HCT116 (cell line): ENCODE measurements around the gene RYR2. TPM values are rescaled to one million over a fixed set of nuclear protein-coding genes. Genes with fewer than 3 reads are reported as not detected.

ENCODE experiments used
- ATAC-seq: fragments of 200-7000 bp; cut with Tn5 transposase; 2 replicates; pipeline ENCODE4 v1.9.1; 2020; ENCODE audit warnings: mild to moderate bottlenecking, moderate library complexity
- BruUV-seq: library from RNA; stranded (reverse); fragments of 400-500 nt; replicated peaks from 2 replicates; lab custom pipeline; 2021; lab: Mats Ljungman, UMichigan
- CTCF ChIA-PET: fragments of 300-600 bp; sonication (Branson Sonifier 250); formaldehyde crosslinking; loops from one replicate; lab custom pipeline; 2021; ENCODE audit warnings: antibody characterized with exemption; lab: Charles Lee
- POLR2A ChIA-PET: fragments of 300-600, 350-600 bp; sonication (Branson Sonifier 250); formaldehyde crosslinking; loops from one replicate; lab custom pipeline; 2021; ENCODE audit warnings: antibody characterized with exemption; lab: Charles Lee
- RAD21 ChIA-PET, 2 experiments: fragments of 300-600 bp; sonication (Branson Sonifier 250); formaldehyde crosslinking; loops; one replicate each; lab custom pipeline; 2023; ENCODE audit warnings: low total read pairs in 2 of 2; ENCODE audit not compliant: uncharacterized antibody in 2 of 2, unreplicated experiment in 2 of 2, low non-redundant PET in 1 of 2; lab: Charles Lee
- DNase-seq: peaks from one replicate; pipeline ENCODE4 v3.0.0-alpha.2; 2010; ENCODE audit warnings: low read depth, low spot score
- H2AFZ ChIP-seq: fragments of 200-600 bp; shearing (Covaris generic), sonication (generic); 2 replicates; pipeline ENCODE4 v1.6.1; 2017; ENCODE audit warnings: low read depth, mixed run types, mixed read lengths, antibody characterized with exemption, low read length; ENCODE audit not compliant: poor library complexity, severe bottlenecking
- H3K27ac ChIP-seq: 2 replicates; pipeline ENCODE4 v1.5.1; 2012; ENCODE audit warnings: low read depth, low read length
- H3K27me3 ChIP-seq: fragments of 200-600 bp; sonication (generic); 2 replicates; pipeline ENCODE4 v1.6.1; 2016; ENCODE audit warnings: mixed run types, low read length, mixed read lengths; ENCODE audit not compliant: insufficient read depth
- H3K36me3 ChIP-seq, 2 experiments: fragments of 200-500 bp in 1 of 2; fragments of 200-600 bp in 1 of 2; sonication (Bioruptor generic) in 1 of 2; sonication (generic) in 1 of 2; 2 replicates each; pipeline versions ENCODE4 v1.5.1 to v1.6.1; 2014 to 2016; ENCODE audit warnings: low read length in 2 of 2, inconsistent platforms in 1 of 2, mixed read lengths in 1 of 2, mixed run types in 1 of 2; ENCODE audit not compliant: insufficient read depth in 2 of 2, control insufficient read depth in 1 of 2
- H3K4me1 ChIP-seq, 2 experiments: fragments of 200-600 bp in 1 of 2; sonication (generic) in 1 of 2; 2 replicates each; pipeline versions ENCODE4 v1.5.1 to v1.6.1; 2012 to 2017; ENCODE audit warnings: low read length in 2 of 2, inconsistent platforms in 1 of 2, mild to moderate bottlenecking in 1 of 2, mixed read lengths in 1 of 2, mixed run types in 1 of 2, moderate library complexity in 1 of 2; ENCODE audit not compliant: insufficient read depth in 2 of 2, control insufficient read depth in 1 of 2
- H3K4me2 ChIP-seq: fragments of 200-600 bp; sonication (generic); 2 replicates; pipeline ENCODE4 v1.6.1; 2017; ENCODE audit warnings: mixed run types, low read length, mixed read lengths
- H3K4me3 ChIP-seq, 2 experiments: fragments of 200-600 bp in 1 of 2; sonication (generic) in 1 of 2; replicated peaks in 1 of 2; 2 replicates each; pipeline ENCODE4 v1.5.1; 2011 to 2016; ENCODE audit warnings: low read length in 2 of 2, control low read depth in 1 of 2, low read depth in 1 of 2, mild to moderate bottlenecking in 1 of 2, mixed read lengths in 1 of 2, mixed run types in 1 of 2
- H3K79me2 ChIP-seq: fragments of 200-600 bp; sonication (generic); 2 replicates; pipeline ENCODE4 v1.6.1; 2017; ENCODE audit warnings: mild to moderate bottlenecking, mixed run types, low read length, moderate library complexity, mixed read lengths; ENCODE audit not compliant: insufficient read depth
- H3K9ac ChIP-seq: fragments of 200-600 bp; sonication (generic); 2 replicates; pipeline ENCODE4 v1.6.1; 2016; ENCODE audit warnings: low read length, mixed read lengths
- H3K9me2 ChIP-seq: fragments of 200-600 bp; sonication (generic), shearing (Covaris generic); 2 replicates; pipeline ENCODE4 v1.6.1; 2017; ENCODE audit warnings: mixed run types, mild to moderate bottlenecking, moderate library complexity; ENCODE audit not compliant: insufficient read depth
- H3K9me3 ChIP-seq, 2 experiments: fragments of 200-500 bp in 1 of 2; fragments of 200-600 bp in 1 of 2; sonication (Bioruptor generic) in 1 of 2; sonication (generic) in 1 of 2; 2 replicates each; pipeline ENCODE4 v1.6.1; 2014 to 2017; ENCODE audit warnings: low read length in 2 of 2, mixed read lengths in 2 of 2, inconsistent platforms in 1 of 2, low read depth in 1 of 2, mild to moderate bottlenecking in 1 of 2, mixed run types in 1 of 2, moderate library complexity in 1 of 2; ENCODE audit not compliant: control insufficient read depth in 1 of 2, insufficient read depth in 1 of 2
- H4K20me1 ChIP-seq: fragments of 200-600 bp; sonication (generic), shearing (Covaris generic); 2 replicates; pipeline ENCODE4 v1.6.1; 2017; ENCODE audit warnings: mixed run types, mild to moderate bottlenecking, moderate library complexity; ENCODE audit not compliant: insufficient read depth
- CBX3 ChIP-seq: IDR thresholded peaks from 2 replicates; pipeline ENCODE4 v1.6.1; 2012; ENCODE audit warnings: low read depth
- CEBPB ChIP-seq: IDR thresholded peaks from 2 replicates; pipeline ENCODE4 v1.6.1; 2012; ENCODE audit warnings: low read depth
- CTCF ChIP-seq, 3 experiments: fragments of 200-600 bp in 1 of 3; sonication (generic) in 1 of 3; IDR thresholded peaks in 2 of 3; conservative IDR thresholded peaks in 1 of 3; 2 replicates each; pipeline ENCODE4 v1.5.1; 2012 to 2017; ENCODE audit warnings: low read depth in 2 of 3, low read length in 2 of 3, antibody characterized with exemption in 1 of 3, borderline replicate concordance in 1 of 3, control low read depth in 1 of 3, mild to moderate bottlenecking in 1 of 3, mixed read lengths in 1 of 3, mixed run types in 1 of 3, moderate library complexity in 1 of 3; ENCODE audit not compliant: insufficient read depth in 1 of 3
- ELF1 ChIP-seq: IDR thresholded peaks from 2 replicates; pipeline ENCODE4 v1.6.1; 2012; ENCODE audit warnings: low read depth, borderline replicate concordance
- EZH2 ChIP-seq: fragments of 200-600 bp; sonication (generic); IDR thresholded peaks from 2 replicates; pipeline ENCODE4 v1.6.1; 2017; ENCODE audit warnings: antibody characterized with exemption, mixed run types
- EZH2phosphoT487 ChIP-seq: fragments of 200-600 bp; IDR thresholded peaks from 2 replicates; pipeline ENCODE4 v1.6.1; 2018; ENCODE audit warnings: antibody characterized with exemption, borderline replicate concordance
- FOSL1 ChIP-seq: IDR thresholded peaks from 2 replicates; pipeline ENCODE4 v1.6.1; 2012; ENCODE audit warnings: low read depth
- MAX ChIP-seq: IDR thresholded peaks from 2 replicates; pipeline ENCODE4 v1.6.1; 2012
- POLR2A ChIP-seq: IDR thresholded peaks from 2 replicates; pipeline ENCODE4 v1.7.0; 2011; ENCODE audit warnings: borderline replicate concordance; ENCODE audit not compliant: insufficient read depth, insufficient read length; ENCODE audit errors: extremely low read depth
- POLR2AphosphoS5 ChIP-seq: IDR thresholded peaks from 2 replicates; pipeline ENCODE4 v1.6.1; 2011; ENCODE audit warnings: mild to moderate bottlenecking, low read depth, low read length, moderate library complexity
- RAD21 ChIP-seq: IDR thresholded peaks from 2 replicates; pipeline ENCODE4 v1.6.1; 2012; ENCODE audit warnings: low read depth, mild to moderate bottlenecking
- REST ChIP-seq: IDR thresholded peaks from 2 replicates; pipeline ENCODE4 v1.6.1; 2012; ENCODE audit warnings: low read depth
- SRF ChIP-seq: IDR thresholded peaks from 2 replicates; pipeline ENCODE4 v1.6.1; 2012; ENCODE audit warnings: low read depth
- TCF7L2 ChIP-seq: IDR thresholded peaks from 2 replicates; pipeline ENCODE4 v1.7.0; 2011; ENCODE audit warnings: borderline replicate concordance, inconsistent platforms; ENCODE audit not compliant: insufficient read depth, insufficient read length; ENCODE audit errors: extremely low read depth
- YY1 ChIP-seq: IDR thresholded peaks from 2 replicates; pipeline ENCODE4 v1.6.1; 2011; ENCODE audit warnings: low read length, low read depth, moderate library complexity, mild to moderate bottlenecking; ENCODE audit not compliant: insufficient replicate concordance; ENCODE audit errors: extremely low read depth
- ZFX ChIP-seq: fragments of 450-650 bp; IDR thresholded peaks from 2 replicates; pipeline ENCODE4 v1.6.1; 2017
- intact Hi-C: fragments of 100-400 bp; cut with micrococcal nuclease; formaldehyde crosslinking; loops from 2 replicates; pipeline ENCODE4 v1.10.0; 2022
- total RNA-seq: library from RNA; stranded (reverse); gene quantifications from one replicate; pipeline ENCODE4 v1.2.1, GENCODE V29; 2021; ENCODE audit not compliant: unreplicated experiment

The RYR2 gene
- total RNA-seq, 1 experiment from 2014 or later = 0.02 TPM

- no peak for TF ChIP-seq CTCF (IDR thresholded peaks at IDR 0.05 in 2 of 3, conservative IDR thresholded peaks at IDR 0.05 in 1 of 3; ENCODE audit: borderline replicate concordance in 1 of 3, insufficient read depth in 1 of 3, low read depth in 2 of 3, low read length in 2 of 3)
- no peak for TF ChIP-seq MAX
- no peak for TF ChIP-seq CBX3
- no peak for TF ChIP-seq EZH2phosphoT487
- TF ChIP-seq FOSL1 = no peak
- no peak for TF ChIP-seq RAD21
- TF ChIP-seq YY1 = no peak
- no peak for TF ChIP-seq ELF1
- TF ChIP-seq POLR2A = no peak
- no peak for TF ChIP-seq EZH2
Observed at GRCh38 chr1:237553078-237553477, 511.1 kb downstream of the RYR2 start (continued).

- no TSS peak for BruUV-seq
- POLR2A ChIA-PET = no interaction called here
- H3K9me3 ChIP-seq = no peaks in the 10 kb centered on the region; a peak in 1 of 4 replicates
Observed at GRCh38 chr1:237556911-237557310, 514.9 kb downstream of the RYR2 start.

More at GRCh38 chr1:237556911-237557310, 514.9 kb downstream of the RYR2 start:
- no peaks in the 10 kb centered on the region for H4K20me1 ChIP-seq
- no peaks in the 10 kb centered on the region for H3K9me2 ChIP-seq
- H3K4me3 ChIP-seq = no peak overlapping the region
- H3K4me1 ChIP-seq = no peaks in the 10 kb centered on the region
- ChIA-PET CTCF (interaction anchor here (0.7 kb wide), 1 partner anchor 679 kb away, joined by 3 read pairs; no protein-coding TSS in a partner anchor), RAD21 (no interaction called here)
- no peak overlapping the region for H3K4me2 ChIP-seq
- no peak overlapping the region for H3K9ac ChIP-seq
- H3K27me3 ChIP-seq = no peaks in the 10 kb centered on the region
- no peak for ATAC-seq
- no peak for DNase-seq
- TF ChIP-seq REST = no peak
- TF ChIP-seq TCF7L2 = no peak
- no peak for TF ChIP-seq SRF
- no peak for TF ChIP-seq CEBPB
- TF ChIP-seq FOSL1 = no peak
- no peak for TF ChIP-seq EZH2
- no peak for TF ChIP-seq CBX3
- TF ChIP-seq ZFX = no peak
- no peak for TF ChIP-seq POLR2AphosphoS5
- TF ChIP-seq EZH2phosphoT487 = no peak
- no peak for TF ChIP-seq ELF1
- TF ChIP-seq, all 23 proteins: peak for 0
- no peak overlapping the region for H2AFZ ChIP-seq
- no peaks in the 10 kb centered on the region for H3K36me3 ChIP-seq
- no peak overlapping the region for H3K27ac ChIP-seq
- H3K79me2 ChIP-seq = no peaks in the 10 kb centered on the region
- intact Hi-C loops = no loop called here
